PC-3 (cell line): ENCODE data around the gene MED1.

Experiments used
- CTCF ChIP-seq: fragments of 300-600 bp; sonication (generic); conservative IDR thresholded peaks from 2 replicates; pipeline ENCODE4 v1.5.1; 2017; ENCODE audit warnings: antibody characterized with exemption, low read depth, mild to moderate bottlenecking, low read length
- EZH2 ChIP-seq: fragments of 300-600 bp; sonication (generic); IDR thresholded peaks from one replicate; pipeline ENCODE4 v1.6.1; 2017; ENCODE audit warnings: antibody characterized with exemption, mild to moderate bottlenecking, low read length; ENCODE audit not compliant: unreplicated experiment

- TF ChIP-seq CTCF (no peak), EZH2 (no peak)
Observed at GRCh38 chr17:39360537-39360936, 90.5 kb downstream of the MED1 start.
